Astrocyte (in vitro differentiated cells and primary cell): Measurements from ENCODE around the gene TRIO. TPM values are rescaled to one million over a fixed set of nuclear protein-coding genes. Genes with fewer than 3 reads are reported as not detected.

Experiments
- DNase-seq: peaks from one replicate; pipeline ENCODE4 v3.0.0-alpha.2; 2010; ENCODE audit warnings: low read depth
- FAIRE-seq: peaks from 2 replicates; lab custom pipeline; 2011; peaks lifted over from hg19 to GRCh38; lab: Jason Lieb, UNC
- H2AFZ ChIP-seq: 2 replicates; pipeline ENCODE4 v1.6.0; 2012; ENCODE audit warnings: low read depth, low read length, inconsistent platforms
- H3K27ac ChIP-seq: 2 replicates; pipeline ENCODE4 v1.5.1; 2011; ENCODE audit warnings: low read depth, low read length, inconsistent platforms
- H3K27me3 ChIP-seq: 2 replicates; pipeline ENCODE4 v1.6.0; 2011; ENCODE audit warnings: low read length, inconsistent platforms; ENCODE audit not compliant: insufficient read depth
- H3K36me3 ChIP-seq: 2 replicates; pipeline ENCODE4 v1.5.1; 2011; ENCODE audit warnings: low read length, inconsistent platforms; ENCODE audit not compliant: insufficient read depth
- H3K4me1 ChIP-seq: 2 replicates; pipeline ENCODE4 v1.5.1; 2011; ENCODE audit warnings: low read length, inconsistent platforms; ENCODE audit not compliant: insufficient read depth
- H3K4me2 ChIP-seq: 2 replicates; pipeline ENCODE4 v1.6.0; 2012; ENCODE audit warnings: low read length, inconsistent platforms
- H3K4me3 ChIP-seq: 2 replicates; pipeline ENCODE4 v1.5.1; 2011; ENCODE audit warnings: low read depth, mild to moderate bottlenecking, low read length, inconsistent platforms; ENCODE audit not compliant: insufficient read depth
- H3K79me2 ChIP-seq: 2 replicates; pipeline ENCODE4 v1.6.0; 2012; ENCODE audit warnings: mild to moderate bottlenecking, low read length, inconsistent platforms; ENCODE audit not compliant: insufficient read depth
- H3K9ac ChIP-seq: 2 replicates; pipeline ENCODE4 v1.6.0; 2012; ENCODE audit warnings: mild to moderate bottlenecking, low read length, inconsistent platforms
- H3K9me3 ChIP-seq: 2 replicates; pipeline ENCODE4 v1.5.1; 2012; ENCODE audit warnings: low read depth, mild to moderate bottlenecking, low read length, inconsistent platforms; ENCODE audit not compliant: insufficient read depth
- H4K20me1 ChIP-seq: 2 replicates; pipeline ENCODE4 v1.6.0; 2012; ENCODE audit warnings: low read length, inconsistent platforms; ENCODE audit not compliant: insufficient read depth
- H3K27ac Mint-ChIP-seq: one replicate; pipeline ENCODE4 v1.8.0; 2021; ENCODE audit warnings: mild to moderate bottlenecking, mixed read lengths; ENCODE audit not compliant: unreplicated experiment
- H3K27me3 Mint-ChIP-seq: one replicate; pipeline ENCODE4 v1.8.0; 2021; ENCODE audit warnings: low read depth, mixed read lengths; ENCODE audit not compliant: unreplicated experiment
- H3K36me3 Mint-ChIP-seq: one replicate; pipeline ENCODE4 v1.8.0; 2021; ENCODE audit warnings: low read depth, mixed read lengths; ENCODE audit not compliant: unreplicated experiment
- H3K4me1 Mint-ChIP-seq: one replicate; pipeline ENCODE4 v1.8.0; 2021; ENCODE audit warnings: low read depth, mixed read lengths; ENCODE audit not compliant: unreplicated experiment
- H3K4me3 Mint-ChIP-seq: one replicate; pipeline ENCODE4 v1.8.0; 2021; ENCODE audit warnings: mild to moderate bottlenecking, moderate library complexity, mixed read lengths; ENCODE audit not compliant: unreplicated experiment
- H3K9me3 Mint-ChIP-seq: one replicate; pipeline ENCODE4 v1.8.0; 2021; ENCODE audit warnings: mild to moderate bottlenecking, mixed read lengths; ENCODE audit not compliant: unreplicated experiment
- EZH2 ChIP-seq: IDR thresholded peaks from 2 replicates; pipeline ENCODE4 v1.6.1; 2012; ENCODE audit warnings: mild to moderate bottlenecking, low read length, inconsistent platforms; ENCODE audit not compliant: insufficient read depth
- total RNA-seq: library from RNA; stranded (reverse); gene quantifications from 2 replicates; pipeline ENCODE4 v1.2.1, GENCODE V29; 2021
- TF ChIP-seq, protein P1 (sequence below): IDR thresholded peaks from 2 replicates; pipeline ENCODE4 v1.5.1; 2011; ENCODE audit warnings: low read depth, mild to moderate bottlenecking, inconsistent platforms, low read length, moderate library complexity; ENCODE audit not compliant: insufficient read depth

TRIO gene
- total RNA-seq, 1 donor from 2014 or later = 347 TPM

DNA sequence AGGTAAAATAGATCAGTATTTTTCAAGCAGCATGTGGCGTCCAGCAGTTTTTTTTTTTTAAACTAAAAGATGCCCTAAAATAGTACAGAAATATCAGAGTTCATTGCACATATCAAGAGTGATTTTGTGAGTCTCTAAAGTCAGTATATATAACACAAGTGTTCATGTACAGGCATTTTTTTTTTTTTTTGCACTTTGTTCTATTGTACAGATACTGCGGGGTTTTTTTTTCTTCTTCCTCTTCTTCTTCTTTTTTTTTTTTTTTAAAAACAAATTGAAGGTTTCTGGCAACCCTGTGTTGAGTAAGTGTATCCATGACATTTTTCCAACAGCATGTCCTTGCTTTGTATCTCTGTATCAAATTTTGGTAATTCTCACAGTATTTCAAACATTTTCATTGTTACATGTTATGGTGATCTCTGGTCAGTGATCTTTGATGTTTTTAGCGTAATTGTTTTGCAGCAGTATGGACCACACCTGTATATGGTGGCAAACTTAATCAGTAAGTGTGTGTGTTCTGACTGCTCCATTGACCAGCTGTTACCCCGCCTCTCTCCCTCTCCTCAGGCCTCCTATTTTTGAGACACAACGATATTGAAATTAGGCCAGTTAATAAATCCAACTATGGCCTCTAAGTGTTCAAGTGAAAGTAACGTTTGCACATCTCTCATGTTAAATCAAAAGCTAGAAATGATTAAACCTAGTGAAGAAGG lies 76.8 kb downstream of the TRIO start:
- Histone ChIP-seq H3K79me2 (peaks cover 100% of the 10 kb centered on the region), H3K27ac (no peak overlapping the region), H3K4me2 (peak overlapping the region; percentile 51), H3K4me3 (no peak overlapping the region), H3K9me3 (no peaks in the 10 kb centered on the region), H2AFZ (no peak overlapping the region), H3K9ac (peak overlapping the region; percentile 26), H3K27me3 (no peaks in the 10 kb centered on the region), H4K20me1 (peaks cover 95% of the 10 kb centered on the region), H3K36me3 (peaks cover 11% of the 10 kb centered on the region), H3K4me1 (peaks cover 48% of the 10 kb centered on the region)
- Mint-ChIP-seq H3K9me3 (no peaks in the 10 kb centered on the region), H3K4me3 (no peak overlapping the region), H3K27ac (no peak overlapping the region), H3K4me1 (peaks cover 87% of the 10 kb centered on the region), H3K27me3 (no peaks in the 10 kb centered on the region), H3K36me3 (peaks cover 9% of the 10 kb centered on the region)
- DNase-seq (no peak), FAIRE-seq (no peak)
- TF ChIP-seq, protein P1, sequence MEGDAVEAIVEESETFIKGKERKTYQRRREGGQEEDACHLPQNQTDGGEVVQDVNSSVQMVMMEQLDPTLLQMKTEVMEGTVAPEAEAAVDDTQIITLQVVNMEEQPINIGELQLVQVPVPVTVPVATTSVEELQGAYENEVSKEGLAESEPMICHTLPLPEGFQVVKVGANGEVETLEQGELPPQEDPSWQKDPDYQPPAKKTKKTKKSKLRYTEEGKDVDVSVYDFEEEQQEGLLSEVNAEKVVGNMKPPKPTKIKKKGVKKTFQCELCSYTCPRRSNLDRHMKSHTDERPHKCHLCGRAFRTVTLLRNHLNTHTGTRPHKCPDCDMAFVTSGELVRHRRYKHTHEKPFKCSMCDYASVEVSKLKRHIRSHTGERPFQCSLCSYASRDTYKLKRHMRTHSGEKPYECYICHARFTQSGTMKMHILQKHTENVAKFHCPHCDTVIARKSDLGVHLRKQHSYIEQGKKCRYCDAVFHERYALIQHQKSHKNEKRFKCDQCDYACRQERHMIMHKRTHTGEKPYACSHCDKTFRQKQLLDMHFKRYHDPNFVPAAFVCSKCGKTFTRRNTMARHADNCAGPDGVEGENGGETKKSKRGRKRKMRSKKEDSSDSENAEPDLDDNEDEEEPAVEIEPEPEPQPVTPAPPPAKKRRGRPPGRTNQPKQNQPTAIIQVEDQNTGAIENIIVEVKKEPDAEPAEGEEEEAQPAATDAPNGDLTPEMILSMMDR = no peak
- TF ChIP-seq EZH2 = no peak

GRCh38 chr5:14220642-14221041 lies 77.5 kb downstream of the TRIO start:
- H3K9me3 ChIP-seq = no peaks in the 10 kb centered on the region
- H3K36me3 ChIP-seq = peaks cover 11% of the 10 kb centered on the region
- FAIRE-seq = no peak
- H3K4me1 Mint-ChIP-seq = peaks cover 82% of the 10 kb centered on the region
- H3K27ac Mint-ChIP-seq = no peak overlapping the region
- no peaks in the 10 kb centered on the region for H3K27me3 ChIP-seq
- no peak overlapping the region for H2AFZ ChIP-seq
- no peak overlapping the region for H3K27ac ChIP-seq
- no peaks in the 10 kb centered on the region for H3K27me3 Mint-ChIP-seq
- peaks cover 100% of the 10 kb centered on the region for H3K79me2 ChIP-seq
- no peak overlapping the region for H3K9ac ChIP-seq
- H3K4me1 ChIP-seq = peaks cover 46% of the 10 kb centered on the region
- no peak overlapping the region for H3K4me2 ChIP-seq
- no peaks in the 10 kb centered on the region for H3K9me3 Mint-ChIP-seq
- TF ChIP-seq, protein P1 = no peak
- no peak for TF ChIP-seq EZH2
- no peak overlapping the region for H3K4me3 ChIP-seq
- no peak for DNase-seq
- no peak overlapping the region for H3K4me3 Mint-ChIP-seq
- peaks cover 9% of the 10 kb centered on the region for H3K36me3 Mint-ChIP-seq
- peaks cover 94% of the 10 kb centered on the region for H4K20me1 ChIP-seq

DNA sequence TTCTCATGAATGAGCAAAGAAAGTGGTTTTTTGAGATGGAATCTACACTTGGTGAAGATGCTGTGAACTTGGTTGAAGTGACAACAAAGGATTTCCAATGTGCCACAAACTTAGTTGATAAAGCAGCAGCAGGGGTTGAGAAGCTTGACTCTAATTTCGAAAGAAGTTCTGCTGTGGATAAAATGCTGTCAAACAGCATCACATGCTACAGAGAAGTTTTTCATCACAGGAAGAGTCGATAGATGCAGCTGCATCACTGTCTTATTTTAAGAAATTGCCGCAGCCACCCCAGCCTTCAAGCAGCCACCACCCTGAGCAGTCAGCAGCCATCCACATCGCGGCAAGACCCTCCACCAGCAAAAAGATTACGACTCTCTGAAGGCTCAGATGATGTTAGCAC lies 78.6 kb downstream of the TRIO start:
- H3K9me3 Mint-ChIP-seq = no peaks in the 10 kb centered on the region
- Histone ChIP-seq H3K9me3 (no peaks in the 10 kb centered on the region), H3K9ac (no peak overlapping the region), H3K27ac (no peak overlapping the region), H2AFZ (no peak overlapping the region), H3K36me3 (peaks cover 12% of the 10 kb centered on the region), H4K20me1 (peaks cover 94% of the 10 kb centered on the region), H3K4me1 (peaks cover 37% of the 10 kb centered on the region), H3K4me2 (no peak overlapping the region), H3K27me3 (no peaks in the 10 kb centered on the region), H3K4me3 (no peak overlapping the region), H3K79me2 (peaks cover 100% of the 10 kb centered on the region)
- no peak overlapping the region for H3K4me3 Mint-ChIP-seq
- TF ChIP-seq, protein P1 = no peak
- TF ChIP-seq EZH2 = no peak
- peaks cover 17% of the 10 kb centered on the region for H3K36me3 Mint-ChIP-seq
- H3K4me1 Mint-ChIP-seq = peaks cover 78% of the 10 kb centered on the region
- no peak overlapping the region for H3K27ac Mint-ChIP-seq
- no peak for DNase-seq
- no peak for FAIRE-seq
- H3K27me3 Mint-ChIP-seq = no peaks in the 10 kb centered on the region
